ENCODE measurements around the gene OLFML2A. TPM values are rescaled to one million over a fixed set of nuclear protein-coding genes. Genes with fewer than 3 reads are reported as not detected.

Gene OLFML2A
- total and polyA plus RNA-seq, 2 donors (not counting 1 experiment from before 2014, with no cell fraction given) = 0.76 to 0.88 TPM

GRCh38 chr9:124855566-124855943 lies 78.6 kb downstream of the OLFML2A start:
- 89% methylated on average over 18 of the region's 18 CpGs for WGBS (ENCODE audit: insufficient coverage)
- ATAC-seq (ENCODE audit: low read depth) = no peak
- Histone ChIP-seq H3K79me2 (ENCODE audit: control insufficient read depth, insufficient read depth, low read length) (no peaks in the 10 kb centered on the region), H4K20me1 (ENCODE audit: control insufficient read depth, insufficient read depth, low read length, poor library complexity, severe bottlenecking) (peaks cover 30% of the 10 kb centered on the region), H3K27ac (ENCODE audit: low read length in 2 of 2) (peak overlapping the region in 1 of 2 donors; percentile 48), H3K4me3 (ENCODE audit: control extremely low read depth in 1 of 5, extremely low read depth in 1 of 5, insufficient read depth in 1 of 5, low read depth in 2 of 5, low read length in 4 of 5) (no peak overlapping the region), H3K27me3 (replicated peaks in 1 of 4; ENCODE audit: control extremely low read depth in 1 of 4, control insufficient read depth in 3 of 4, insufficient read depth in 4 of 4, low read length in 3 of 4) (no peaks in the 10 kb centered on the region), H3K36me3 (replicated peaks in 1 of 2; ENCODE audit: control extremely low read depth in 1 of 2, control insufficient read depth in 1 of 2, extremely low read depth in 1 of 2, insufficient read depth in 2 of 2, low read length in 1 of 2) (peaks cover 0 to 38% of the 10 kb centered on the region in 2 experiments), H3K9ac (ENCODE audit: low read length) (no peak overlapping the region), H3K4me2 (replicated peaks; ENCODE audit: low read depth, low read length, poor library complexity, severe bottlenecking) (no peak overlapping the region), H3K9me3 (ENCODE audit: control extremely low read depth in 1 of 3, control insufficient read depth in 2 of 3, insufficient read depth in 1 of 3, low read length in 2 of 3) (no peaks in the 10 kb centered on the region), H3K4me1 (ENCODE audit: control insufficient read depth in 2 of 2, insufficient read depth in 2 of 2, low read length in 2 of 2) (peaks cover 11 to 17% of the 10 kb centered on the region in 2 donors), H2AFZ (ENCODE audit: insufficient read depth, low read depth, low read length, poor library complexity, severe bottlenecking) (no peak overlapping the region)
- Mint-ChIP-seq H3K9me3 (ENCODE audit: insufficient read depth) (no peaks in the 10 kb centered on the region), H3K4me1 (peaks cover 18% of the 10 kb centered on the region), H3K27ac (peak overlapping the region; percentile 26), H3K27me3 (no peaks in the 10 kb centered on the region), H3K4me3 (no peak overlapping the region)
- POLR2A ChIA-PET = no interaction called here
- CTCF ChIA-PET = interaction anchor here (0.6 to 9.8 kb wide), 6 partner anchors 14 to 259 kb away, joined by 3 to 345 read pairs (median 4); partner anchors contain the start of genes NR6A1 and OLFML2A
- intact Hi-C loops (cut with micrococcal nuclease) = no loop called here
- no peak for DNase-seq
- TF ChIP-seq EZH2 (IDR thresholded peaks at IDR 0.05; ENCODE audit: borderline replicate concordance, insufficient read depth, low read depth, low read length, poor library complexity, severe bottlenecking) (no peak), CTCF (IDR thresholded peaks at IDR 0.05) (no peak)

DNA sequence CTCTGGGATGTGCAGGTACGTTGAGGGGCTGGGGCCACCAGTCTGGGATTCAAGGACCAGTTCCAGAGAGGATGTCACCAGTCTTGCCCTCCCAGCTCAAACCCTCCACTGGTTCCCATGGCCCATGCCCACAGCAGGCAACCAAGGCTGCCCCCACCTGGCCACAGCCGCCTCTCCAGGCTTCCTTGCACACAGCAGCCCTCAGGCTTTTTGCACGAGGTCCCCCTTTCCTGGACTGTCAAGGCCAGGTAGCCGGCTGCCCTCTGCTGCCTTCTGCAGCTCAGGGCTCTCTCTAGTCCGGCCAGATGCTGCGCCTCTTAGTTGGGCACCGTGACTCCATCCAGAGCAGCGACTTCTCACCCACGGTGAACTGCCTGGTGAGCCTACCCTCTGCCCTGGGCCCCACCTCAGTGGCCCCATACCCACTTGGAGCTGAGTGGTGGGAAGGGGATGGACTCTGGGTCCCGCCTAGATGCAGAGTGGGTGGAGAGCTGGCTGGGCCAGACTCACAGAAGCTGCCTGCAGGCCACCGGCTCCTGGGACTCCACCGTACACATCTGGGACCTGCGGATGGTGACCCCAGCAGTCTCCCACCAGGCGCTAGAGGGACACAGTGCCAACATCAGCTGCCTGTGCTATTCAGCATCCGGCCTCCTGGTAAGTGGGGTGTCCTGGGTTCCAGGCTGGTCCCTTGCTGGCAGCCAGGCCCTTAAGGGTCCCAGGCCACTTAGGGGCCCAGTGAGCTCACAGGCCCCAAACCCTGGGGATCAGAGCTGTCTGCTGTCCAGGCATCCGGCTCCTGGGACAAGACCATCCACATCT lies 79.2 kb downstream of the OLFML2A start:
- Histone ChIP-seq H2AFZ (ENCODE audit: insufficient read depth, low read depth, low read length, poor library complexity, severe bottlenecking) (no peak overlapping the region), H3K79me2 (ENCODE audit: control insufficient read depth, insufficient read depth, low read length) (peaks cover 2% of the 10 kb centered on the region), H3K27ac (ENCODE audit: low read length in 2 of 2) (no peak overlapping the region), H3K36me3 (replicated peaks in 1 of 2; ENCODE audit: control extremely low read depth in 1 of 2, control insufficient read depth in 1 of 2, extremely low read depth in 1 of 2, insufficient read depth in 2 of 2, low read length in 1 of 2) (peaks cover 0 to 43% of the 10 kb centered on the region in 2 experiments), H3K4me1 (ENCODE audit: control insufficient read depth in 2 of 2, insufficient read depth in 2 of 2, low read length in 2 of 2) (peaks cover 17 to 23% of the 10 kb centered on the region in 2 donors), H3K9me3 (ENCODE audit: control extremely low read depth in 1 of 3, control insufficient read depth in 2 of 3, insufficient read depth in 1 of 3, low read length in 2 of 3) (no peaks in the 10 kb centered on the region), H3K4me3 (ENCODE audit: control extremely low read depth in 1 of 5, extremely low read depth in 1 of 5, insufficient read depth in 1 of 5, low read depth in 2 of 5, low read length in 4 of 5) (no peak overlapping the region), H3K27me3 (replicated peaks in 1 of 4; ENCODE audit: control extremely low read depth in 1 of 4, control insufficient read depth in 3 of 4, insufficient read depth in 4 of 4, low read length in 3 of 4) (no peaks in the 10 kb centered on the region), H3K9ac (ENCODE audit: low read length) (no peak overlapping the region), H4K20me1 (ENCODE audit: control insufficient read depth, insufficient read depth, low read length, poor library complexity, severe bottlenecking) (peaks cover 36% of the 10 kb centered on the region), H3K4me2 (replicated peaks; ENCODE audit: low read depth, low read length, poor library complexity, severe bottlenecking) (no peak overlapping the region)
- Mint-ChIP-seq H3K4me3 (no peak overlapping the region), H3K27ac (peak overlapping the region; percentile 32), H3K9me3 (ENCODE audit: insufficient read depth) (no peaks in the 10 kb centered on the region), H3K27me3 (no peaks in the 10 kb centered on the region), H3K4me1 (peaks cover 24% of the 10 kb centered on the region)
- CTCF ChIA-PET = interaction anchor here (0.6 to 9.8 kb wide), 5 partner anchors 13 to 258 kb away, joined by 3 to 345 read pairs (median 3); partner anchors contain the start of genes NR6A1 and OLFML2A
- ATAC-seq (ENCODE audit: low read depth) (no peak), DNase-seq (peak; percentile 29)
- intact Hi-C loops (cut with micrococcal nuclease) = no loop called here
- WGBS (ENCODE audit: insufficient coverage) = 83% methylated on average over 15 of the region's 16 CpGs
- POLR2A ChIA-PET = no interaction called here
- no peak for TF ChIP-seq CTCF (IDR thresholded peaks at IDR 0.05)
- no peak for TF ChIP-seq EZH2 (IDR thresholded peaks at IDR 0.05; ENCODE audit: borderline replicate concordance, insufficient read depth, low read depth, low read length, poor library complexity, severe bottlenecking)

Data from B cell (primary cell).